Fibroblast of skin of scalp (primary cell): ENCODE measurements around the gene GMDS.
A peak's percentile ranks its signal among the peaks of the same experiment; 100 is the strongest.

Source experiments
- DNase-seq: peaks from one replicate; pipeline ENCODE4 v3.0.0-alpha.2; 2013

GMDS gene

DNA sequence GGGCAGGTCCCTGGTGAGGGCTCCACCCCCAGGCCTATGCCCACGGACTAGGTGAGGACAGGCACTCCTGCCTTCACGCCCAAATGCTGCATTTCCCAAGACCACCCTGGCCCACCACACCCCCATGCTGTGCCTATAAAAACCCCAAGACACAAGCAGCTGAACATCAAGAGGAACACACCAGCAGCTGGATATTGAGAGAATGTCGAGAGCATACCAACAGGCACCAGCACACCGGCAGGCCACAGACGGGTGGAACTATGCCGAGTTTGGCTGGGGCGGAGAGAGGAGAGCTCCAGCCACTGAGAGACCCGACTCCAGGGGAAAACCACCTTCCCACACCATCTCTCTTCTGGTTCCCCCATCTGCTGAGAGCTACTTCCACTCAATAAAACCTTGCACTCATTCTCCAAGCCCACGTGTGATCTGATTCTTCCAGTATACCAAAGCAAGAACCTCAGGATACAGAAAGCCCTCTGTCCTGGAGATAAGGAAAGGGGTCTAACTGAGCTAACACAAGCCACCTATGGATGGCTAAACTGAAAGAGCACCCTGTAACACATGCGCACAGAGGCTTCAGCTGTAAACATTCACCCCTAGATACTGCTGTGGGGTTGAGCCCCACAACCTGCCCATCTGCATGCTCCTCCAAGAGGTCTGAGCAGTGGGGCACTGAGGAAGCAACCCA, 319.5 kb downstream of the GMDS start:
- no peak for DNase-seq

DNA sequence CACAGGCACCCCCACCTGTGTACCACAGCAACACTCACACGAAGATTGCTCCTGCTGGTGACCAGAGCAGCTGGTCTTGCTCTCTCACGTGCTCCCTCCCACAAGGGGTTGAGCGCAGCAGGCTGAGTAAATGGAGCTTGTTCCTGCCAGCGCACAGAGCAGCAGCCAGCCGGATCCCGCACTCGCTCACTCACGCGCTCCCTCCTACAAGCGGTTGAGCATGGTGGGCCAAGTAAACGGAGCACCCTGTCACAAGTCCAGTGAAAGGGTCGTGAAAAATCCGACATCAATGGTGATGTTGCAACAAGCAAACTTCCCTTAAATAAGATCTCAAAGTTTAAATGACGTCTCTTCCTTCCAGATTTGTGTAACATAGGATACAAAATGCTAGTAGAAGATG, 322.0 kb downstream of the GMDS start:
- no peak for DNase-seq

DNA sequence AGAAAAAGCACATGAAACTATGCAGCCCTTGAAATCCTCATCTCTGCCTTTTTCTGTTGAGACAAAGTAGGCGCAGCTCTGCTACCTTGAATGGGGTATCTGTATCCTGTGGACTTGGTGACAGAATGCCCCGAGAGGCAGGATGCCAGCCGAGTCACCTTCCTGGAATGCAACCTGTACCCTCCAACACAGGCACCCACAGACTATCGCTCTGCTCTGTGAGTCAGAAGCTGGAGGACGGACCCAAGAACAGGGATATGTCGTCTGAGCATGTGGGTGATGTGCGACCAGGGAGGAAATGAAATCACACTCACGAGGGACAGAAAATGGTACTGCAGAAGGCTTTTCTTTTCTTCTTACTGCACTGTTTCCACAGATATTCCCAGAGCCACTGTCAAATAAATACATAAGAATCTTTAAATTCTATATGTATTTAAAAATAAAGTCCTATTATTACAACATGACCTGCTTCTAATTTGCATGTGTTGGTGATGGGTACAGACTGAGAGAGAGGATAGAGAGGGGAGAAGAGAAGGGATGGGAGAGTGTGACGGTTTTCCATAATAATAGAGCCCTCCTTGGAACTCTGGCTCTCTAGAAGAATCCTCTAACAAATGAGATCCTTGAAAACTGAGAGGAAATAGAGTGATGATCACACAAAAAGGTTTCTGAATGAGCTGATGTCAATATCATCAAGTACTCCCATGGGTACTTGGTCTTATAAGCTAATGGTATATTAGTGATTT, 327.6 kb downstream of the GMDS start:
- DNase-seq, result peak; percentile 68

DNA sequence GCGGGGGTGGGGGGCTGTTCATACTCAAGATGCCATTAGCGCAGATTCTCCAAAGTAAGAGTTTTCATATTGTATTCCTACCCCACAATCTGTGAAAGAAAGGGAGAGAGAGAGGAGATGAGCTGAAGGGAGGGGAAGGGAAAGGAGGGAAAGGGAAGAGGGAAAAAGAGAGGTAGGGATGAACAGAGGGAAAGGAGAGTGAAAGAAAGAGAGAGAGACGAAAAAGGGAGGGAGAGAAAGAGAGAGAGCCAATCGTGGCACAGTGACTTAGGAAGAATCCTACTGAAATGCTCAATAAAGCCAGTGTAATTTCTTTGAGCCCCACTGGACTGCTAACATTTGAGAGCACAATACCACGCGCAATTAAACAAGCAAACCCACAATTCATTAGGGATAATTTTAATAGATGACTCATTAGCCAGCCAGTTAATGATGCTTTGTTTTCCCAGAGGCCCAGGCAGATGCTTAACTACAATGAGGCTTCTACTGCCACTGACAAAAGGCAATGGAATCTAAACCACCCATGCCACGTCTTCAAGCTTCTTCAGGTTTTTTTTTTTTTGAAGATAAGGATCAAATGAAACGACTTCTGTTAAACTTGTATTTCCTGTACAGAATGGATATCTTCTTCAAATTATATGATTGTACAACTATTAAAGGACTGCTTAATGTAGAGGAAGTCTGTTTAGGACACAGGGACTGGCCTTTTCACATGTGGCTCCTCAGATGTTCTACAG, 328.9 kb downstream of the GMDS start:
- DNase-seq, result peak; percentile 75

DNA sequence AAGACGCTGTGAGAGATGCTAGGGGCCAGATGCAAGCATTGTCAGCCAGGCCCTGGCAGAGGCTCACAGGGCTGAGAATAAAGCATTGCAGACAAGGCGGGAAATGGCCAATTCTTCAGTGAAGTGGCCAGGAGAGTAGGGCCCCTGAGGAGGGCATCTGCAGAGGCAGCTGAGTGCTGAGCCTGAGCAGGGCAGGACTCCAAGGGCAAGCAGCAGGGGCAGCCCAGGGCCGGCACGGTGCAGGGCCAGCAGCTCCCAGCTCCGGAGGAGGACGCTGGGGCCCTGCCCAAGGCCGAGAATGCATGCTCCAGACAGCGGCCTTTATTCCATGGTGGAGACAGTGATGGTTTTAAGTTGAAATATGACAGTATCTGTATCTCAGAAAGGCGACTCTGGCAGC, 330.2 kb downstream of the GMDS start:
- no peak for DNase-seq

DNA sequence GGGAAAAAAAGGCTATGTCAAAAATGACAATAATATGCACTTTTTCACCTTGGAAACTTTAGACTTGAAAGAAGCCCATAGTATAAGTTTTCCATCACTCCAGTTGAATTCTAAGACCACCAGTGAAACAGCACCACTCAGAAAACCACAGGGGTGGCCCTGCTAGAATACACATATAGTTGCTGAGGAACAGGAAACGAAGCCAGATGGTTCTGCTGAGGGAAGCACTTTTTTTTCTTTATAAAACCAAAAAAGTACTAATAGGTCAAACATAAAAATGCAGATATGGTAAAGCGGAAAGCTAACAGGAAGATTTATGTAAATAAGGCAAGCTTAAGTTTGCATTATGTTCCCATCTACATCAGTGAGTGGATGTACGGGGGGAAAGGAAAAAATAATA, 331.8 kb downstream of the GMDS start:
- peak; percentile 5 for DNase-seq

DNA sequence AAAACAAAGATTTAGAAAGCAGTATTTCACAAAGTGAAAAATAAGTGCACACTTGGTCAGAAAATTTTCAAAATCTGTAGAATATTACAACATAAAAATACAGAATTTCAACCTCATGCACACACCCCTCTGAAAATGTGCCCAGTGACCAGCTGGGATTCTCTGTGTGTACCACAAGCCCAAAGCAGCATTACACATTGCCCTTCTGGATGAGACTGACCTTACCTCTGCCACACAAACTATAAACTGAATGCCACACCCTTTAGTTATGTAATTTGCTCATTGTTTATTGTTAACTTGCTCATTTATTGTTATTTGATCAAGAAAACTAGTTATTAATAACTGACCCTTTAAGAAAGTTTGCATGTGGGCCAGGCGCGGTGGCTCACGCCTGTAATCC, 332.7 kb downstream of the GMDS start:
- DNase-seq, result no peak

DNA sequence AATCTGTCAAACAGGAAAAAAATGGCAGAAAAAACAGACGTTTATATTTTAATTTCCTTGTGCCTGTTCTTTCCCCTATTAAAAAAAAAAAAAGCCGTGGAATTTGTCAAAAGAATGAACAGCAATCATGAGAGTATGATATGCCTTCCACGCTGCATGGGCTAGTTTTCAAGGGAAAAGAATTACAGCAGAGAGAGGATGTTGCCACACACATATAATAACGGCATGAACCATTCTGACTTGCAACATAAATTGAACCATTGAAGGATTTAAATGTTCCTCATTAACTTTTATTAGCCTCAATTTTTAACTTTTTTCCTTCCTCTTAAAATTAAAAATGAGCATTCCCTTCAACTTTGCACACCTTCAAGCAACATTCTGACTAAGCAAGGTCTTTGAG, 333.9 kb downstream of the GMDS start:
- DNase-seq, result peak; percentile 31

DNA sequence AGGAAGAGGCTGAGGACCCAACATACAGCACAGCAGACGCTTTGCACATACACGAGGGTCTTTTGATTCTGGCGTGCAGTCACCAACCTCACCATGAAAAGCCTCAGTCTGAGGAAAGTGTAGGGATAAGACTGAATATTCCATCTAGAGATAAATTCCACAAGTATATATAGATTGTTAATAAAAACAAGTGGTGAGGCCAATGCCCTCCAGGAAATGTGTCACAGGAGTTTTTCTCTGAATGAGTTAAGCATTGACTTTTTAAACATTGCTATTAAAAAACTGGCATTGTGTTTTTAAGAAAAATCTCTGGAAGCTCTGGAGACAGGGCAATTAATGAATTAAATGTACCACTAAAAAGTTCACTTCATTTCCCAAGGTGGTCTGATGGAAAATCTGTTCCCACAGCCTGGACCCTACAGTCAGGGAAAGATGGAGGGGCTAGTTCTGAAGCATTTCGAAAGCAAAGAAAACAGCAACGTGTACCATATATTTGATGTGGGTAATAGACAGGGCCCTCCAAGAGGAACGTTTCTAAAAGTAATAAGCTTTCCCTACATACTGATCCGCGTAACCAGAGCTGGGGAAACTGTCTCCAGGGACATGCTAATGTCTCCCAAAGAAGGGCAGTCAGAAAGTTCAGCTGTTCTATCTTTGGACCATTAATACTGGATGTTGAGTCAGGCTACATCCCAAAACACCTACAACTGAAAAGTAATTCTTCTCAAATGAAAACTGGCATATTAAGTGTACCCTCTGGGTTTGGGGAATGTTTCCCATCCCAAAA, 334.6 kb downstream of the GMDS start:
- DNase-seq, result peak; percentile 35

DNA sequence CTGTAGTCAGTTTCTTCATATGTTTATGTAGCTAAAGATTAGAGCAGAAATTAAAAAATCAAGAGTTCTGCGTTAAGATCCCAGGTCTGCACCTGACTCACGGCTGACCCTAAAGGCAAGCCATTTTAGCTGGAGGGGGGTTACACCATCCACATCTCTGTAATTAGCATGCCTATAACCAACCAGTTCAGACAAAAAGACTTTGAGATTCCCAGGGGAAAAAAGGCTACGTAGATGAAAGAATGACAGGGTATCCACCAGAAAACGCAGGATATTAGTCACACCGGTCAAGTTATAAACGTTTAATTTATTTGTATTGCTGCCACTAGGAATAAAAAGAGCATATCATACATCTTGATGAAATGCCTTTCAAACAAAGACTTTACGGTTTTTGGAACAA, 336.6 kb downstream of the GMDS start:
- DNase-seq, result no peak

DNA sequence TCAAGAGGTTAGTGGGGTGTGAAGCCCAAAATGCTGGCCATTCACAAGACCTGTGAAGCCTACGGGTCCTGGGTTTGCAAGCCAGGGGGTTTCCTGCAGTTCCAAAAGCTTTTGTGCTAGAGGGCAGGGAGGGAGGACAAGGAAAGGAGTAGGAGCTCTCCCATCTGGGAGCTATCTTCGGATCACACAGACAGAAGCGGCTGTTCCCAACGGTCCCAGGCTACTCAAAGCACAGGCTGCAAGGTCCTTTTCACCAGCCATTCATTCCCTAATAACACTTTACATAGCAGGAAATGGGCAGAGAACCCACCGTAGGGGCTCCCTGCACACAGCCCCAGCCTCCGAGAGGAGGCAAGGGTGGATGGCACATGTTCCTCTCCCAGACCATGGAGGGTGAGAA, 338.8 kb downstream of the GMDS start:
- DNase-seq, result no peak

DNA sequence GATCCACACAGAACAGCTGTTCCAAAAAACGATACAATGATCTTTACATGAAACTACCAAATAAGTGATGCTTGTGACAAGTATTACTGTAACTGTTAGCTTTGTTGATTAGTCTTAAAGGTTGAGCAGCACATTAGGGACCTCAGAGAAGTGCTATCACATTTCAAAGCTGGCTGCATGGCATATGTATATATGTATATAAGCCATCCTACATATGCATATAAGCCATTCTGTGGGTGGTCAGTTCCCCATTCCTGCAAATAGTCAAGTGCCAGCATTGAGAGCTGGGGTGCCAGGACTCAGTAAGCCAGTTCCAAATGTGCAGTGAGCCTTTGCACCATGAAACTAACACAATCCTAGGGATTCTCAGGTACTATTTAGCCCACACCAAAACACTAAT, 339.4 kb downstream of the GMDS start:
- no peak for DNase-seq

DNA sequence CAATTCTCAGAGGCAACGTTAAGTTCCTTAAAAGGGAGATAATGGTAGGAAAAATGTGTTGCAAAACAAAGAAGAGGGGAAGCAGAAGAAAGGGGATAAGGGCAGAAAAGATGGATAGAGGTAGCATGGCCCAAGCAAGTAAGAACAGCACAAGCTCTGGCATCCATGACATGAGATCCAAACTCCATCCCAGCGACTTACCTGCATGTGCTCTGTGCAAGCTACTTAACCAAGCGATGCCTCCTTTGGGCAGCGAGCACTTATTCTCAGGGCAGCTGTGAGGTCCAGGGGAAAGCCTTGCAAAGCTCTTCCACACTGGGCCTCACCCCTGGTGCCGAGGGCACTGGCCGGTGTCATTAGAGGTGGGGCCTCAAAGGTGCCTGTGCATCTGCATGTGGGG, 340.5 kb downstream of the GMDS start:
- no peak for DNase-seq

DNA sequence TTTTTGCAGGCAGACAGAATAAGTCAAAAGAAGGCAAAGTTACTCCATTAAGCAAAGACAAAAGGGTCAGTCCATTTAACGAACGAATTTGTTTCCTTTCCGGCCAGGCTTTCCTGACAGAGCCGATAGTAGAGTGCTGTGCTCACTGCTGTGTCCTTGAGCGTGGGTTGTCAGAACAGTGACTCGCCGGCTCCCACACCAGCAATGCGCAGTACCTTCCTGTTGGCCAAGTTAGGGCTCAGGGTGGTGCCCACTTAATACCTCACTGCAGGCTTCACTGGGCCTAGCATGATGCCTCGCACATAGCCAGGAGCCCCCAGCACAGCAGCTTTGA, 341.0 kb downstream of the GMDS start:
- DNase-seq, result no peak

DNA sequence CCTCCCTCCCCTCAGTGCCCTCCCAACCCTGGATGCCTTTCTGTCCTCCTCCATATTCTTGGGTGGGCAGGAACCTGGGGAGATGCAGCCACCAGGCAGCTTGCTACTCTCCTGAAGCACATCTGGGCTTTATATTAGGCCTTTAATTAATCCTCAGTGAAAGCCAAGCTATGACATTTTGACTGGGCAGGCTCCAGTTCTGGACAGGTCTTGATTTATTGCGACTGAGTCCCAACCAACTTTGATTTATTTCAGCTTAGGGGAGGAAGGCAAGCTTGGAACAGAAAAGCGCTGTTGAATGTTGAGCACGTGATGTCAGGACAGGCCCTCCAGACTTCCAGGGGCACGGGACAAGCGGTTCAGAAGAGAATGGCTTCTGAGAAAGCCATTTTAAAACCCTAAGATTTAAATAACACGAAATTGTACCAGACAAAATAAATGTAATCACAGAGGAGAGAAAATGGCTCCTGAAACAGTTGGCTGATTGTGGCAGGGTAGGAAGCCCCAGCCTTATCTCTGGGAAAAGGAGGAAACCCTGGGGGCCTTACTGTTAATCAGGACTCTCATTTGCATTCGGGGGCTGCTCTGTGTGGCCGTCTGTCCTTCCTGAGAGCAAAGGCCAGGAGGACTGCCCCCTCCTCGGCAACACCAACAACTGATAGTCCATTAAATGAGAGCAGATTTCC, 341.5 kb downstream of the GMDS start:
- DNase-seq, result no peak

DNA sequence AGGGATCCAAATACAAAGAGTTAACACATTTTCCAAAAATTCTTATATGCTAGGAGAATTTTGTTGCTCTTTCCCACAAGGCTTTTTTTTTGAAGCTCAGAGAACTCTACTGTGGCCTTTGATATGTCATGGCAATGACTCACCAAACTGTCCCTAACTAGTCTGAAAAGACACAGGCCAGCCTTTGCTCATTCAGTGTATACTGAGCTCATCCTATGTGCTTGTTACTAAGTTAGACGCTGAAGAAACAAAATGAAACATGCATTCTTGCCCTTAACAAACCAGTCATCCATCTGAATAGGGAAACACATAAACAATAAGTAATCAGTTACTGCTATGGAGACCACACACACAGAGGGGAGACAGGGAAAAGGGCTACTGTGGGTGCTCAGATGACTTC, 343.8 kb downstream of the GMDS start:
- peak; percentile 65 for DNase-seq

DNA sequence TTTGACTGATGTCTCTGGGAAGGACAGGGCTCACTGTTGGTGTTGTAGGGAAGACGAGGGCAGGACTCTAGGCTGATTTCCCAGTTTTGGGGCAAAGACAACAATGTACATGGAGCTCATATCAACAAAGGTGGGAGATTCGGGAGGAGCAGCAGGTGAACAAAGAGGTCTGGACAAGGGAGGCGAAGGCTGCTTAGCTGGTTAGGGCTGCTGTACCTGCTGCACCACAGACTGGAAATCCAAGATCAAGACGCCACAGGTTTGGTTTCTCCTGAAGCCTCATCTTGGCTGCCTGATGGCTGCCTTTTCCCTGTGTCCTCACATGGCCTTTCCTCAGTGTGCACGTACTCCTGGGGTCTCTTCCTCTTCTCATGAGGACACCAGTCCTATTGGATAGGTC, 348.5 kb downstream of the GMDS start:
- DNase-seq, result no peak

DNA sequence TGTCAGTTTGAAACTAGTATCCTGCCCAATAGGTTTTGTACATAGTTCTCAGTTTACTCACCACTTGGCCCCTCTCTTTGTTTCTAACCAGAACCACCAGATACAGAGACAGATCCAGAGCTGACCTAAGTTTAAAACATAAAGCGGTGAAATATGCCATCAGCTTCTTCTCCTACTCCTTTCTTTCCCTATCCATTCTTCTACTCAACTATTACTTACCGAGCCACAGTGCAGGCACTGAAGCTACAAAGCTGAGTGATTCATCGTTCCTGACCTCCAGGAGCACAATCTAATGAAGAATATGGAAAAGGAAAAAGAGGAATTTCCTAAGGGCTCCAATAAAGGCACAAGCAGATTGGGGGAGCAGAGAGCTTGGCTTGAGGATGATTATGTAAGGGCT, 349.7 kb downstream of the GMDS start:
- DNase-seq, result no peak

DNA sequence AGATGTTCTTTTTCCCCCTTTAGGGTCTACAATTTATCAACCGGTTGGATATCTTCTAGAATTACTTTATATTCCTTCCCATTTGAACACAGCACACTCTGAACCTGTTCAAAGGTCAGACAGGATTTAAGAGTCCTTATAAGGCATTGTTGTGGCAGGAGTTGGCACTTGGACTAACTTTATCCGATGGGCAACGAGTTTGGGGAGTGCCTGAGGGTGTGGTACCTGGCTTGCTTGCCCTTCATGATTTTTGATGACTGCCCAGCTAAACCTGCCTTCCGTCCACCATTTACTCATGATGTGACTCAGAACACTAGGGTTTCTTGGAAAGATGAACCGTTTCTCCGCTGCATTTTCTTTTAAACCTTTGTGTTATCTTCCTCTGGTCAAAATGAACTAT, 350.5 kb downstream of the GMDS start:
- DNase-seq, result no peak

DNA sequence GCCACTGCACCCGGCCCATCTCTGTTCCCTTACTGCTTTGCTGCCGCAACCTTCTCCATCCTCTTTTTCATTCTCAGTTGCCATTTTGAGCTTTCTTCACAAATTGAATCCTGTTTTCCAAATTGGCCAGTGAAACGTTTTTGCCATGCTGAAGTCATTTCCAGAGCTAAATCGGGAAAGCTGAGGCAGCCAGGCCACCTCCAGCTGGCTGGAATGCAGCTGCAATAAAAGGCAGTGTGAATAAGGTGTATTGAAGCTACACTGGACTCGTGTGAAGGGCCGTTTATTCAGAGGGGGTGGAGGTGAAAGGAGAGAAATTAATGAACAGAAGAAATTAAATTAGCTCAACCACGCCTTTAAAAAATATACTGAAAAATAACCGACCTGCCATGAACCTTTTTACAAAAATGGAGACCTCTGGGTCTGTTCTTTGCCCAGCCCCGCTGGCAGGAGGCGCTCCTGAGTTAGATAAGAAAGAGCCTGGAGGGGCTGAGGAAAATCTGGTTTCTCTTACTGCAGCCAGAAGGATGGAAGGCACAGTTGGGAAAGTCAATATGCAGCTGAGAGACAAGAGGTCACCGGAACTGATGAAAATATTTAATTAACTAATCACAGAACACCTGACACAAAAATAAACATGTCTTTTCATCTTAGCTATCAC, 351.8 kb downstream of the GMDS start:
- DNase-seq, result no peak

DNA sequence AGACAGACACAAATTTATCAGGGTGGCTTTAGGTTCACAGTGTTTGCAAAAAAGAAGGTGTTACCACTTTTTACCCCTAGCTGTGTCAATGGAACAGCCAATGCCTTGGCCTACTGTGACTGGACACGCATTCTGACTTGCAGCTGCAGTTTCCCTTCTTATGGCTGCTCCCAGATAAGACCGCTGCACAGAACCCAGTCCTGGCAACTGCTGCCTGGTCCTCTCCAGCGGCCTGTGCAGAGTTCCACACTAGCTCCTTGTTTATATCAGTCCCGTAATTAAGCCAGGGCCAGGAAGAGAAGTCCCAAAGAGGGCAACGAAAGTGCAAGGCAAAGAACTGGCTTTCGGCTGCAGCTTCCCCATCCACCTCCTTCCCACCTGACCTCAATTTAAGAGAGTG, 352.7 kb downstream of the GMDS start:
- no peak for DNase-seq

DNA sequence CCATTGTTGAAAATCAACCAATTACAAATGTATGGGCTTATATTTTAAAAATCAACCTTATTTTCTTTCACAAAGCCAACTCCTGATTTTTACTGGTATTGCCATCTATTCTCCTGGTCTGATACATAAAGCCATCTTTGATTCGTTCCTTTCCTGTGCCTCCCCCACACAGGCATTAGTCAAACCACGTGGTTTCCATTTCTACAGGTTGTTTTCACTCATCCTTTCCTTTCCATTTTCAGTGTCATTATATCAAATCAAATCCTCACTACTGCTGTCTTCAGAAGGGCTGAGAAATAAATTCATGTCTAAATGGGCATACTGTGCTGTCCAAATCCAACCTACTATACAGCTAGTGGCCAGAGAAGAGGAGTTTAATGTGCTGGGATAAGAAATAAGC, 354.4 kb downstream of the GMDS start:
- no peak for DNase-seq
